ENCODE results near the gene KIAA0513. TPM values are rescaled to one million over a fixed set of nuclear protein-coding genes. Genes with fewer than 3 reads are reported as not detected.

Gene KIAA0513
- total and polyA plus RNA-seq, 2 experiments from 2014 or later, result 5.3 to 5.4 TPM

DNA sequence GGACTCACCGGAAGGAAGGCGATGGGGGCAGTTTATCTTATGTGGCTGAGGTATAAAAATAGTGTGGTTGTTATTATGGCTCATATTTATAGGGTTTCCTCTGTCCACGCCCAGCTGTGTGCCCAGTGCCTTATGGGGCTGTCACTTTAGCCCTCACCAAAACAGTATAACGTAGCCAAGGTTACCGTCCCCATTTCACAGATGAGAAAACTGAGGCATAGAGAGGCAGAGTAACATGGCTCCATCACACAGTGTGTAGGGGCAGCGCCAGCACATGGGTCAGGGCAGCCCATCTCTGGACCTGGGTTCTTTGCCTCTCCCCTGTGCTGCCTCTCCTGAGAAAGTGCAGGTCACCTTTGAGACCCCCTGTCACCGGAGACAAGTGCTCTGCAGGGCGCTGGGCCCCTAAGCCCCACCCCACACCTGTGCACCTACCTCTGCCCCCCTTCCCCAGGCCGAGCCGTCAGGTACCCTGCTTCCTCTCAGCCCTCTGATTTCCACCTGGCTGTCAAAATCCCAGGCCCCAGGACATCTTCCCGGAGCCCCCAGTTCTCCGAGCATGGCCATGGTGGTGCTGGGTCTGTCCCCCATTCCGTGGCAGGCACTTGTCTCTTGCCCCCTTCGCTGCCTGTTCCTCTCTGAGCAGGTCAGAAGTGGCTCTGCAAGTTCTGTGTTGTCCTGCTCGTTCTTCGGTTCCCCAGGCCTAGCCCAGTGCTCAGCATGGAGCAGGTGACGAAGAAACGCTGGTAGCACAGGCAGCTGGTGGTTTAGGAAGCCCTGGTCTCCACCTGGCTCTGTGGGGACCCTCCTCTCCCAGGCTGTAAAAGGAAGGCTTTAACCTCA, 7.2 kb downstream of the KIAA0513 start:
- Histone ChIP-seq H3K27ac (no peak overlapping the region), H3K4me2 (ENCODE audit: unreplicated experiment) (no peak overlapping the region), H3K36me3 (ENCODE audit: low read depth) (no peaks in the 10 kb centered on the region), H3K9ac (no peak overlapping the region), H3K79me2 (ENCODE audit: insufficient read depth) (no peaks in the 10 kb centered on the region), H3K9me3 (ENCODE audit: low read depth) (no peaks in the 10 kb centered on the region), H3K27me3 (replicated peaks; ENCODE audit: insufficient read depth) (no peaks in the 10 kb centered on the region), H4K20me1 (ENCODE audit: insufficient read depth) (no peaks in the 10 kb centered on the region), H3K4me3 (no peak overlapping the region), H3F3A (ENCODE audit: insufficient read depth) (0 out of 2 replicates have a peak, but pooled peaks cover 2% of the 10 kb centered on the region), H3K4me1 (ENCODE audit: insufficient read depth) (0 out of 2 replicates have a peak, but pooled peaks cover 2% of the 10 kb centered on the region), H3K9me2 (ENCODE audit: insufficient read depth) (no peaks in the 10 kb centered on the region), H2AFZ (no peak overlapping the region)
- no peak for DNase-seq
- in situ Hi-C loops (cut with MboI), result no loop called here
- 82 to 89% methylated on average over 17 to 18 of the region's 18 CpGs for WGBS, 2 experiments (ENCODE audit: low coverage in 1 of 2, low lambda C conversion rate in 2 of 2, missing lambda C conversion rate in 2 of 2)
- TF ChIP-seq EZH2phosphoT487 (IDR thresholded peaks at IDR 0.05; ENCODE audit: insufficient read depth, low read depth), result no peak
- TF ChIP-seq EZH2 (IDR thresholded peaks at IDR 0.05; ENCODE audit: insufficient read depth, poor library complexity, severe bottlenecking), result no peak

DNA sequence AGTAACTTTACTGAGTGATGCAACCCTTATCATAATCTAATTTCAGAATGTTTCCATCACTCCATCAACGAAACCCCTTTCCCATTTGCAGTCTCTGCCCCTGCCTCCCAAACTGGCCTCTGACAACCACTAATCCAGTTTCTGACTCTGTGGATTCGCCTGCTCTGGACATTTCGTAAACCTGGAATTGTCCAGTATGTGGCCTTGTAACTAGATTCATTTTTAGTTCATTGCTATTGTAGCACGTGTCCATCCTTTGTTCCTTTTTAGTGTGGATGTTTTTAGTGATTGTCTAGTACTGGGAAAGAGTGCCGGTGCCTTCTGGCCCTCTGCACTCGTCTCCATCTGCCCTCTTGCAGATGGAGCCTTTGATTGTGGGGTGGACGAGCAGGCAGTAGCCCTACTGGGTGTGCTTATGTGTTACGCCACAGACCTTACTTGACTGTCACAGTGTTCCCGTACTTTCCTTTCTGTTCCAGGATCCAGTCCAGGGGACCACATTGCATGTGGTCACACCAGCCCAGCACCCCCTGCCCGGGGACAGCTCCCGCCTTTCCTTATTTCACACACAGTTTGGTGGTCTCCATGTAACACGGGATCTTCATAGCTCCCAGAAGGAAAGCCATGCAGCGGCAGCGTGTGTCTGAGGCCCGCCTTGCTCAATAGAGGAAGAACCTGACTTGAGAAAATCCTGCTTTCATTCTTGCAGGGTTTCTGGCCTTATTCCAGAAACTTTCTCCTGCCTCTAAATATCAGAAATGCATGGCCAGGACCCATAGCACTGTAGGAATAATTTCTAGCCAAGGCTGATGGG, 8.8 kb downstream of the KIAA0513 start:
- Histone ChIP-seq H3K4me2 (ENCODE audit: unreplicated experiment) (no peak overlapping the region), H3K27me3 (replicated peaks; ENCODE audit: insufficient read depth) (no peaks in the 10 kb centered on the region), H3K9ac (no peak overlapping the region), H3K36me3 (ENCODE audit: low read depth) (no peaks in the 10 kb centered on the region), H4K20me1 (ENCODE audit: insufficient read depth) (no peaks in the 10 kb centered on the region), H2AFZ (no peak overlapping the region), H3K4me3 (no peak overlapping the region), H3K9me3 (ENCODE audit: low read depth) (no peaks in the 10 kb centered on the region), H3K4me1 (ENCODE audit: insufficient read depth) (no peaks in the 10 kb centered on the region), H3K79me2 (ENCODE audit: insufficient read depth) (no peaks in the 10 kb centered on the region), H3F3A (ENCODE audit: insufficient read depth) (no peaks in the 10 kb centered on the region), H3K27ac (no peak overlapping the region), H3K9me2 (ENCODE audit: insufficient read depth) (no peaks in the 10 kb centered on the region)
- in situ Hi-C loops (cut with MboI), result no loop called here
- no peak for DNase-seq
- TF ChIP-seq EZH2phosphoT487 (IDR thresholded peaks at IDR 0.05; ENCODE audit: insufficient read depth, low read depth) (no peak), EZH2 (IDR thresholded peaks at IDR 0.05; ENCODE audit: insufficient read depth, poor library complexity, severe bottlenecking) (no peak)
- WGBS, 2 experiments (ENCODE audit: low coverage in 1 of 2, low lambda C conversion rate in 2 of 2, missing lambda C conversion rate in 2 of 2), result 93 to 94% methylated on average over 15 of the region's 15 CpGs

DNA sequence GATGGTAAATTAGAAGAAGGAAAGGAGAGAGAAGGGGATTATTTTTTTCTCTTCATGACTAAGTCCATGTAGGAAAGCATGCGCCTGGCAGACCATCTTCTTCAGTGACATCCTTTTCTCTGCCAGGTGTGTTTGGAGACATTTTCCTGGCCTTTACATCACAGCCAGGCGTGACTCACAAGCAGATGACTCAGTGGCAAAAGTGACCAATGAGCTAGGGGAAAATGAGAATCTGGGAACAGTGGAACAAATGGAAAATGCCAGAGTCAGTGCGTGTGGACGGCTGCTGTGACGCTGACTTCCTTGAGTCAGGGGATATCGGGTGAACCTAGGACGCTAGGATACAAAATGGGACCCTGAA, 9.4 kb downstream of the KIAA0513 start:
- H3K9me3 ChIP-seq (ENCODE audit: low read depth), result no peaks in the 10 kb centered on the region
- no peaks in the 10 kb centered on the region for H3K79me2 ChIP-seq (ENCODE audit: insufficient read depth)
- TF ChIP-seq EZH2 (IDR thresholded peaks at IDR 0.05; ENCODE audit: insufficient read depth, poor library complexity, severe bottlenecking) (no peak), EZH2phosphoT487 (IDR thresholded peaks at IDR 0.05; ENCODE audit: insufficient read depth, low read depth) (no peak)
- H3K9me2 ChIP-seq (ENCODE audit: insufficient read depth), result no peaks in the 10 kb centered on the region
- H3F3A ChIP-seq (ENCODE audit: insufficient read depth), result no peaks in the 10 kb centered on the region
- H2AFZ ChIP-seq, result no peak overlapping the region
- peak; percentile 56 for DNase-seq
- H3K9ac ChIP-seq, result no peak overlapping the region
- H3K27ac ChIP-seq, result no peak overlapping the region
- H3K4me1 ChIP-seq (ENCODE audit: insufficient read depth), result no peaks in the 10 kb centered on the region
- H3K27me3 ChIP-seq (replicated peaks; ENCODE audit: insufficient read depth), result no peaks in the 10 kb centered on the region
- H3K4me2 ChIP-seq (ENCODE audit: unreplicated experiment), result no peak overlapping the region
- no peak overlapping the region for H3K4me3 ChIP-seq
- in situ Hi-C loops (cut with MboI), result no loop called here
- H4K20me1 ChIP-seq (ENCODE audit: insufficient read depth), result no peaks in the 10 kb centered on the region
- no peaks in the 10 kb centered on the region for H3K36me3 ChIP-seq (ENCODE audit: low read depth)
- 79 to 80% methylated on average over 7 of the region's 7 CpGs for WGBS, 2 experiments (ENCODE audit: low coverage in 1 of 2, low lambda C conversion rate in 2 of 2, missing lambda C conversion rate in 2 of 2)

DNA sequence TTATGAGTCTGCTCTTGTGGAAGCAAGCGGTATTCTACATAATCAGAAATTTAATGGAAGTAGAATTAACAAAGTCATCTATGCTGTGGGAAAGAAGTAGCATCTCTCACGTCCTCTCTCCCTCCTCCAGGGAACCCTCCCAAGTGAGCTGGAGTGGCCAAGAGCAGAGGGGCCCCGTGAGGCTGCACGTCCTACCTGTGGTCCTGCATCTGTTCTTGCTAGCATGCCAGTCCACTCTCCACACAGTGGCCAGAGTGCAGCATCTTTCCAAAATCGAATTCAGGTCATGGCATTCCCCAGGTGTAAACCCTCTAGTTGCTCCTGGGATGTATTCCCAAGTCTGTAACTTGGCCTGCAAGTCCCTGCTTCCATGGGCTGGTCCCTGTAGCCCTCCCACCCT, 10.1 kb downstream of the KIAA0513 start:
- H3K27me3 ChIP-seq (replicated peaks; ENCODE audit: insufficient read depth), result no peaks in the 10 kb centered on the region
- no peaks in the 10 kb centered on the region for H4K20me1 ChIP-seq (ENCODE audit: insufficient read depth)
- H3K9me3 ChIP-seq (ENCODE audit: low read depth), result no peaks in the 10 kb centered on the region
- H3K4me1 ChIP-seq (ENCODE audit: insufficient read depth), result no peaks in the 10 kb centered on the region
- H3K36me3 ChIP-seq (ENCODE audit: low read depth), result no peaks in the 10 kb centered on the region
- in situ Hi-C loops (cut with MboI), result no loop called here
- H3K4me2 ChIP-seq (ENCODE audit: unreplicated experiment), result no peak overlapping the region
- H3F3A ChIP-seq (ENCODE audit: insufficient read depth), result no peaks in the 10 kb centered on the region
- no peaks in the 10 kb centered on the region for H3K9me2 ChIP-seq (ENCODE audit: insufficient read depth)
- no peak overlapping the region for H3K9ac ChIP-seq
- no peak overlapping the region for H3K4me3 ChIP-seq
- H2AFZ ChIP-seq, result no peak overlapping the region
- no peak for DNase-seq
- no peaks in the 10 kb centered on the region for H3K79me2 ChIP-seq (ENCODE audit: insufficient read depth)
- TF ChIP-seq EZH2 (IDR thresholded peaks at IDR 0.05; ENCODE audit: insufficient read depth, poor library complexity, severe bottlenecking) (no peak), EZH2phosphoT487 (IDR thresholded peaks at IDR 0.05; ENCODE audit: insufficient read depth, low read depth) (no peak)
- H3K27ac ChIP-seq, result no peak overlapping the region
- 91 to 95% methylated on average over 5 of the region's 5 CpGs for WGBS, 2 experiments (ENCODE audit: low coverage in 1 of 2, low lambda C conversion rate in 2 of 2, missing lambda C conversion rate in 2 of 2)

Data from GM23248 (cell line).